Vagina (tissue), 2 donors: ENCODE data around the gene RPL18.

Experiments used
- CTCF ChIP-seq, 3 experiments: fragments of 450-650 bp in 2 of 3; fragments of 200-600 bp in 1 of 3; sonication (generic) in 1 of 3; IDR thresholded peaks; one replicate each; pipeline ENCODE4 v1.5.1; 2017 to 2019; ENCODE audit warnings: antibody characterized with exemption in 3 of 3, mild to moderate bottlenecking in 2 of 3, moderate library complexity in 2 of 3
- POLR2AphosphoS5 ChIP-seq, 2 donors: sonication (generic); formaldehyde crosslinking; IDR thresholded peaks; one replicate each; pipeline ENCODE4 v1.9.0; 2017; ENCODE audit warnings: antibody characterized with exemption in 2 of 2, mild to moderate bottlenecking in 2 of 2, low read depth in 1 of 2; ENCODE audit not compliant: insufficient read depth in 1 of 2

GRCh38 chr19:48606463-48607358 is 12.3 kb downstream of the RPL18 start, which contains the start of gene SPACA4:
- TF ChIP-seq CTCF (IDR thresholded peaks at IDR 0.05) (no peak), POLR2AphosphoS5 (IDR thresholded peaks at IDR 0.05; ENCODE audit: insufficient read depth in 1 of 2, low read depth in 1 of 2) (no peak)
